B cell (primary cell): ENCODE measurements around the gene AKT2. TPM values are rescaled to one million over a fixed set of nuclear protein-coding genes. Genes with fewer than 3 reads are reported as not detected.

Experiments
- ATAC-seq: fragments of 200-7000 bp; cut with Tn5 transposase; one replicate; pipeline ENCODE4 v1.10.0; 2021; ENCODE audit warnings: low read depth, mild to moderate bottlenecking, moderate number of reproducible peaks, moderate library complexity
- CTCF ChIA-PET: fragments of 350-600 bp; sonication (Branson Sonifier 250); formaldehyde crosslinking; loops from one replicate; lab custom pipeline; 2021; ENCODE audit warnings: antibody characterized with exemption, inconsistent platforms; lab: Charles Lee
- POLR2A ChIA-PET: fragments of 350-600 bp; sonication (Branson Sonifier 250); formaldehyde crosslinking; loops from one replicate; lab custom pipeline; 2021; ENCODE audit warnings: antibody characterized with exemption; lab: Charles Lee
- DNase-seq: peaks from one replicate; pipeline ENCODE4 v3.0.0; 2013
- H2AFZ ChIP-seq: 2 replicates; pipeline ENCODE4 v1.6.1; 2012; ENCODE audit warnings: mild to moderate bottlenecking, low read depth, low read length; ENCODE audit not compliant: insufficient read depth, poor library complexity, severe bottlenecking
- H3K27ac ChIP-seq, 2 donors: 1 replicate in 1 of 2; 2 replicates in 1 of 2; pipeline ENCODE4 v1.5.1; 2012 to 2013; ENCODE audit warnings: low read length in 2 of 2, mild to moderate bottlenecking in 2 of 2, moderate library complexity in 1 of 2
- H3K27me3 ChIP-seq, 4 experiments: fragments of 200-600 bp in 1 of 4; sonication (generic) in 1 of 4; replicated peaks in 1 of 4; 1 replicate in 2 of 4; 2 replicates in 2 of 4; pipeline versions ENCODE4 v1.6.1 to v1.7.0; 2013 to 2016; ENCODE audit warnings: low read length in 3 of 4, mild to moderate bottlenecking in 2 of 4, mixed read lengths in 1 of 4, moderate library complexity in 1 of 4; ENCODE audit not compliant: insufficient read depth in 4 of 4, control insufficient read depth in 3 of 4; ENCODE audit errors: control extremely low read depth in 1 of 4
- H3K36me3 ChIP-seq, 2 experiments: replicated peaks in 1 of 2; 1 replicate in 1 of 2; 2 replicates in 1 of 2; pipeline versions ENCODE4 v1.6.1 to v1.7.1; 2013; ENCODE audit warnings: low read length in 1 of 2; ENCODE audit not compliant: insufficient read depth in 2 of 2, control insufficient read depth in 1 of 2; ENCODE audit errors: control extremely low read depth in 1 of 2, extremely low read depth in 1 of 2
- H3K4me1 ChIP-seq, 2 donors: fragments of 200-600 bp in 1 of 2; sonication (generic) in 1 of 2; 1 replicate in 1 of 2; 2 replicates in 1 of 2; pipeline versions ENCODE4 v1.5.1 to v1.6.1; 2013 to 2017; ENCODE audit warnings: low read length in 2 of 2; ENCODE audit not compliant: control insufficient read depth in 2 of 2, insufficient read depth in 2 of 2
- H3K4me2 ChIP-seq: replicated peaks from 2 replicates; pipeline ENCODE3; 2012; ENCODE audit warnings: mild to moderate bottlenecking, low read depth, low read length; ENCODE audit not compliant: poor library complexity, severe bottlenecking
- H3K4me3 ChIP-seq, 5 experiments: fragments of 200-600 bp in 1 of 5; sonication (generic) in 1 of 5; 1 replicate in 3 of 5; 2 replicates in 2 of 5; pipeline versions ENCODE4 v1.5.1 to v1.7.0; 2011 to 2016; ENCODE audit warnings: low read length in 4 of 5, mild to moderate bottlenecking in 4 of 5, low read depth in 2 of 5, control low read depth in 1 of 5, moderate library complexity in 1 of 5; ENCODE audit not compliant: insufficient read depth in 1 of 5; ENCODE audit errors: control extremely low read depth in 1 of 5, extremely low read depth in 1 of 5
- H3K79me2 ChIP-seq: fragments of 200-600 bp; sonication (generic); one replicate; pipeline ENCODE4 v1.6.0; 2016; ENCODE audit warnings: low read length; ENCODE audit not compliant: control insufficient read depth, insufficient read depth
- H3K9ac ChIP-seq: fragments of 200-600 bp; sonication (generic); 2 replicates; pipeline ENCODE4 v1.6.1; 2017; ENCODE audit warnings: mild to moderate bottlenecking, low read length, moderate library complexity
- H3K9me3 ChIP-seq, 3 donors: one replicate each; pipeline versions ENCODE4 v1.6.1 to v1.7.1; 2013; ENCODE audit warnings: low read length in 2 of 3; ENCODE audit not compliant: control insufficient read depth in 2 of 3, insufficient read depth in 1 of 3; ENCODE audit errors: control extremely low read depth in 1 of 3
- H4K20me1 ChIP-seq: 2 replicates; pipeline ENCODE4 v1.6.0; 2012; ENCODE audit warnings: mild to moderate bottlenecking, low read length; ENCODE audit not compliant: insufficient read depth, control insufficient read depth, poor library complexity, severe bottlenecking
- H3K27ac Mint-ChIP-seq: one replicate; pipeline ENCODE4 v1.8.0; 2021; ENCODE audit warnings: mixed read lengths
- H3K27me3 Mint-ChIP-seq: one replicate; pipeline ENCODE4 v1.8.0; 2021; ENCODE audit warnings: mixed read lengths
- H3K4me1 Mint-ChIP-seq: one replicate; pipeline ENCODE4 v1.8.0; 2021; ENCODE audit warnings: mixed read lengths
- H3K4me3 Mint-ChIP-seq: one replicate; pipeline ENCODE4 v1.8.0; 2021; ENCODE audit warnings: mixed read lengths
- H3K9me3 Mint-ChIP-seq: one replicate; pipeline ENCODE4 v1.8.0; 2022; ENCODE audit warnings: mixed read lengths; ENCODE audit not compliant: insufficient read depth
- EZH2 ChIP-seq: IDR thresholded peaks from 2 replicates; pipeline ENCODE4 v1.6.1; 2012; ENCODE audit warnings: borderline replicate concordance, low read depth, mild to moderate bottlenecking, moderate library complexity, low read length; ENCODE audit not compliant: insufficient read depth, poor library complexity, severe bottlenecking
- WGBS: methylation state at CpG from one replicate; pipeline ENCODE4 v1.1.5; 2013; ENCODE audit warnings: missing lambda C conversion rate; ENCODE audit not compliant: insufficient coverage; 5-methylcytosine and 5-hydroxymethylcytosine counted together
- intact Hi-C: fragments of 100-400 bp; cut with micrococcal nuclease; formaldehyde crosslinking; loops from one replicate; pipeline ENCODE4 v1.10.0; 2022
- polyA plus RNA-seq: library from polyadenylated mRNA; depleted of rRNA; stranded (reverse); fragments of >200 nt; gene quantifications from 2 replicates; pipeline ENCODE4 v1.2.3, GENCODE V29; 2012
- total RNA-seq, 2 donors: library from RNA; stranded (reverse); fragments of 120-200 nt in 1 of 2; gene quantifications; 1 replicate in 1 of 2; 2 replicates in 1 of 2; pipeline versions ENCODE4 v1.2.3 to v1.2.4, GENCODE V29; 2013 to 2022
- TF ChIP-seq, protein P1 (sequence below): fragments of 200-600 bp; IDR thresholded peaks from one replicate; pipeline ENCODE4 v1.8.0; 2022; ENCODE audit warnings: antibody characterized with exemption, mild to moderate bottlenecking

The AKT2 gene
- total and polyA plus RNA-seq, 2 donors (not counting 1 experiment from before 2014, with no cell fraction given) = 195 to 243 TPM

- Histone ChIP-seq H3K4me3 (no peak overlapping the region), H3K4me1 (no peaks in the 10 kb centered on the region), H3K9ac (no peak overlapping the region), H3K79me2 (peaks cover 94% of the 10 kb centered on the region), H3K4me2 (no peak overlapping the region), H3K9me3 (no peaks in the 10 kb centered on the region), H4K20me1 (peaks cover 91% of the 10 kb centered on the region), H3K27me3 (no peaks in the 10 kb centered on the region), H3K27ac (no peak overlapping the region), H3K36me3 (peaks cover 2 to 68% of the 10 kb centered on the region in 2 experiments), H2AFZ (no peak overlapping the region)
- Mint-ChIP-seq H3K9me3 (no peaks in the 10 kb centered on the region), H3K27ac (no peak overlapping the region), H3K4me3 (no peak overlapping the region), H3K27me3 (no peaks in the 10 kb centered on the region), H3K4me1 (peaks cover 13% of the 10 kb centered on the region)
- no peak for ATAC-seq
- CTCF ChIA-PET = no interaction called here
- TF ChIP-seq EZH2 = no peak
- TF ChIP-seq, protein P1, sequence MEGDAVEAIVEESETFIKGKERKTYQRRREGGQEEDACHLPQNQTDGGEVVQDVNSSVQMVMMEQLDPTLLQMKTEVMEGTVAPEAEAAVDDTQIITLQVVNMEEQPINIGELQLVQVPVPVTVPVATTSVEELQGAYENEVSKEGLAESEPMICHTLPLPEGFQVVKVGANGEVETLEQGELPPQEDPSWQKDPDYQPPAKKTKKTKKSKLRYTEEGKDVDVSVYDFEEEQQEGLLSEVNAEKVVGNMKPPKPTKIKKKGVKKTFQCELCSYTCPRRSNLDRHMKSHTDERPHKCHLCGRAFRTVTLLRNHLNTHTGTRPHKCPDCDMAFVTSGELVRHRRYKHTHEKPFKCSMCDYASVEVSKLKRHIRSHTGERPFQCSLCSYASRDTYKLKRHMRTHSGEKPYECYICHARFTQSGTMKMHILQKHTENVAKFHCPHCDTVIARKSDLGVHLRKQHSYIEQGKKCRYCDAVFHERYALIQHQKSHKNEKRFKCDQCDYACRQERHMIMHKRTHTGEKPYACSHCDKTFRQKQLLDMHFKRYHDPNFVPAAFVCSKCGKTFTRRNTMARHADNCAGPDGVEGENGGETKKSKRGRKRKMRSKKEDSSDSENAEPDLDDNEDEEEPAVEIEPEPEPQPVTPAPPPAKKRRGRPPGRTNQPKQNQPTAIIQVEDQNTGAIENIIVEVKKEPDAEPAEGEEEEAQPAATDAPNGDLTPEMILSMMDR = no peak
- intact Hi-C loops = no loop called here
- POLR2A ChIA-PET = no interaction called here
- DNase-seq = no peak
These were observed 33.9 kb downstream of the AKT2 start for GRCh38 chr19:40251244-40251643.

- POLR2A ChIA-PET = no interaction called here
- Histone ChIP-seq H2AFZ (no peak overlapping the region), H3K27me3 (no peaks in the 10 kb centered on the region), H3K27ac (no peak overlapping the region), H3K9me3 (no peaks in the 10 kb centered on the region), H3K36me3 (peaks cover 0 to 62% of the 10 kb centered on the region in 2 experiments), H3K4me1 (no peaks in the 10 kb centered on the region), H3K4me3 (no peak overlapping the region), H3K9ac (no peak overlapping the region), H4K20me1 (peaks cover 91% of the 10 kb centered on the region), H3K79me2 (peaks cover 87% of the 10 kb centered on the region), H3K4me2 (no peak overlapping the region)
- Mint-ChIP-seq H3K27me3 (no peaks in the 10 kb centered on the region), H3K9me3 (no peaks in the 10 kb centered on the region), H3K27ac (no peak overlapping the region), H3K4me1 (peaks cover 9% of the 10 kb centered on the region), H3K4me3 (no peak overlapping the region)
- intact Hi-C loops = no loop called here
- TF ChIP-seq, protein P1 = no peak
- TF ChIP-seq EZH2 = no peak
- DNase-seq (no peak), ATAC-seq (no peak)
- CTCF ChIA-PET = interaction anchor here (1.6 kb wide), 1 partner anchor 56 kb away, joined by 3 read pairs; no protein-coding TSS in a partner anchor
- 91% methylated on average over 11 of the region's 11 CpGs for WGBS
These were observed 35.4 kb downstream of the AKT2 start for GRCh38 chr19:40249781-40250180.
